HepG2 (cell line): Measurements from ENCODE around the gene RPL37A. TPM values are rescaled to one million over a fixed set of nuclear protein-coding genes. Genes with fewer than 3 reads are reported as not detected.
A peak's percentile ranks its signal among the peaks of the same experiment; 100 is the strongest.

Source experiments
- ARNT2 ChIP-seq: sonication (generic); formaldehyde crosslinking; IDR thresholded peaks from 2 replicates; pipeline ENCODE4 v1.8.0; 2022; ENCODE audit warnings: mild to moderate bottlenecking, low read depth, missing genetic modification reagents, moderate library complexity
- DZIP1 ChIP-seq: sonication (generic); formaldehyde crosslinking; IDR thresholded peaks from 2 replicates; pipeline ENCODE4 v1.5.0; 2020; ENCODE audit warnings: mild to moderate bottlenecking, missing genetic modification reagents
- FLYWCH1 ChIP-seq: sonication (generic); formaldehyde crosslinking; IDR thresholded peaks from 2 replicates; pipeline ENCODE4 v1.8.1; 2023; ENCODE audit warnings: mild to moderate bottlenecking, missing genetic modification reagents
- MIER3 ChIP-seq: IDR thresholded peaks from 2 replicates; pipeline ENCODE4 v1.6.1; 2016; ENCODE audit warnings: missing compliant biosample characterization, borderline replicate concordance
- MTA3 ChIP-seq: sonication (generic); formaldehyde crosslinking; IDR thresholded peaks from 2 replicates; pipeline ENCODE4 v1.4.0; 2020; ENCODE audit warnings: missing genetic modification reagents
- PCBP2 ChIP-seq: fragments of 200-400 bp; formaldehyde crosslinking; optimal IDR thresholded peaks from 2 replicates; pipeline ENCODE3; 2018; ENCODE audit warnings: low read length, low read depth; ENCODE audit not compliant: poor library complexity, severe bottlenecking
- PLRG1 ChIP-seq: fragments of 450-650 bp; conservative IDR thresholded peaks from 2 replicates; pipeline ENCODE4 v1.6.1; 2016
- PRMT3 ChIP-seq: sonication (generic); formaldehyde crosslinking; IDR thresholded peaks from 2 replicates; pipeline ENCODE4 v1.8.1; 2022; ENCODE audit warnings: low read depth, mild to moderate bottlenecking, moderate library complexity, missing genetic modification reagents, borderline replicate concordance
- RBM39 ChIP-seq: fragments of 200-400 bp; formaldehyde crosslinking; IDR thresholded peaks from one replicate; pipeline ENCODE4 v1.6.1; 2018; ENCODE audit warnings: antibody characterized with exemption, mild to moderate bottlenecking, low read depth, low read length; ENCODE audit not compliant: poor library complexity, severe bottlenecking
- RFX3 ChIP-seq: IDR thresholded peaks from 2 replicates; pipeline ENCODE4 v1.6.1; 2016; ENCODE audit warnings: missing biosample characterization, missing genetic modification reagents
- U2AF2 ChIP-seq: fragments of 200-400 bp; formaldehyde crosslinking; IDR thresholded peaks from 2 replicates; pipeline ENCODE4 v1.6.1; 2017; ENCODE audit warnings: low read depth, mild to moderate bottlenecking, low read length
- ZBTB3 ChIP-seq: sonication (generic); formaldehyde crosslinking; IDR thresholded peaks from 2 replicates; pipeline ENCODE4 v1.4.0; 2020; ENCODE audit warnings: low read depth, mild to moderate bottlenecking, moderate library complexity, missing genetic modification reagents, borderline replicate concordance
- ZBTB46 ChIP-seq: sonication (generic); formaldehyde crosslinking; IDR thresholded peaks from 2 replicates; pipeline ENCODE4 v1.4.0; 2020; ENCODE audit warnings: mild to moderate bottlenecking, missing genetic modification reagents, borderline replicate concordance
- ZFP36 ChIP-seq: fragments of 150-350 bp; IDR thresholded peaks from 2 replicates; pipeline ENCODE4 v1.6.1; 2018; ENCODE audit warnings: borderline replicate concordance, low read length, low read depth; ENCODE audit not compliant: partially characterized antibody
- ZNF101 ChIP-seq: sonication (generic); formaldehyde crosslinking; IDR thresholded peaks from 2 replicates; pipeline ENCODE4 v1.4.0; 2020; ENCODE audit warnings: mild to moderate bottlenecking, low read depth, missing genetic modification reagents, borderline replicate concordance
- ZNF282 ChIP-seq: fragments of 450-650 bp; IDR thresholded peaks from 2 replicates; pipeline ENCODE4 v1.6.1; 2018; ENCODE audit not compliant: partially characterized antibody
- ZNF549 ChIP-seq: sonication (generic); formaldehyde crosslinking; IDR thresholded peaks from 2 replicates; pipeline ENCODE4 v1.5.0; 2020; ENCODE audit warnings: missing genetic modification reagents
- ZNF607 ChIP-seq: sonication (generic); formaldehyde crosslinking; IDR thresholded peaks from 2 replicates; pipeline ENCODE4 v1.5.1; 2020; ENCODE audit warnings: missing genetic modification reagents, mild to moderate bottlenecking, borderline replicate concordance
- ZNF616 ChIP-seq: sonication (generic); formaldehyde crosslinking; IDR thresholded peaks from 2 replicates; pipeline ENCODE4 v1.5.0; 2020; ENCODE audit warnings: low read depth, mild to moderate bottlenecking, missing genetic modification reagents
- polyA plus RNA-seq, 8 experiments: library from polyadenylated mRNA; depleted of rRNA in 3 of 8; stranded (reverse) in 7 of 8; unstranded in 1 of 8; fragments of >200 nt; fragmentation: Illumina TruSeq in 4 of 8; extraction: Trizol in 4 of 8; gene quantifications; 2 replicates each; pipeline versions ENCODE4 v1.2.1 to v1.2.3, GENCODE V29; 2011 to 2016; ENCODE audit warnings: low read depth in 4 of 8, missing spikeins in 1 of 8, mixed read lengths in 1 of 8; ENCODE audit not compliant: insufficient read depth in 1 of 8
- total RNA-seq, 5 experiments: library from RNA; depleted of rRNA; stranded (reverse); fragments of >200 nt; fragmentation: Illumina TruSeq; extraction: Trizol; gene quantifications; 2 replicates each; pipeline ENCODE4 v1.2.3, GENCODE V29; 2016; ENCODE audit warnings: low read depth in 1 of 5
- TF ChIP-seq, protein P1 (sequence below): IDR thresholded peaks from 2 replicates; pipeline ENCODE4 v1.6.1; 2016; ENCODE audit warnings: mild to moderate bottlenecking
- TF ChIP-seq, protein P2 (sequence below): sonication (generic); formaldehyde crosslinking; conservative IDR thresholded peaks from 2 replicates; pipeline ENCODE4 v1.4.0; 2020; ENCODE audit warnings: missing genetic modification reagents

Gene RPL37A
- total and polyA plus RNA-seq, 2 of the 13 experiments (the other 11 are each of a cell fraction or from before 2014, with no cell fraction given) = 6,902 to 7,910 TPM

GRCh38 chr2:216498379-216499352, at the start of gene RPL37A (continued):
- TF ChIP-seq, protein P1, sequence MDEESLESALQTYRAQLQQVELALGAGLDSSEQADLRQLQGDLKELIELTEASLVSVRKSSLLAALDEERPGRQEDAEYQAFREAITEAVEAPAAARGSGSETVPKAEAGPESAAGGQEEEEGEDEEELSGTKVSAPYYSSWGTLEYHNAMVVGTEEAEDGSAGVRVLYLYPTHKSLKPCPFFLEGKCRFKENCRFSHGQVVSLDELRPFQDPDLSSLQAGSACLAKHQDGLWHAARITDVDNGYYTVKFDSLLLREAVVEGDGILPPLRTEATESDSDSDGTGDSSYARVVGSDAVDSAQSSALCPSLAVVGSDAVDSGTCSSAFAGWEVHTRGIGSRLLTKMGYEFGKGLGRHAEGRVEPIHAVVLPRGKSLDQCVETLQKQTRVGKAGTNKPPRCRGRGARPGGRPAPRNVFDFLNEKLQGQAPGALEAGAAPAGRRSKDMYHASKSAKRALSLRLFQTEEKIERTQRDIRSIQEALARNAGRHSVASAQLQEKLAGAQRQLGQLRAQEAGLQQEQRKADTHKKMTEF (CRISPR knock-in tag) = peak; percentile 94
- TF ChIP-seq, protein P2, sequence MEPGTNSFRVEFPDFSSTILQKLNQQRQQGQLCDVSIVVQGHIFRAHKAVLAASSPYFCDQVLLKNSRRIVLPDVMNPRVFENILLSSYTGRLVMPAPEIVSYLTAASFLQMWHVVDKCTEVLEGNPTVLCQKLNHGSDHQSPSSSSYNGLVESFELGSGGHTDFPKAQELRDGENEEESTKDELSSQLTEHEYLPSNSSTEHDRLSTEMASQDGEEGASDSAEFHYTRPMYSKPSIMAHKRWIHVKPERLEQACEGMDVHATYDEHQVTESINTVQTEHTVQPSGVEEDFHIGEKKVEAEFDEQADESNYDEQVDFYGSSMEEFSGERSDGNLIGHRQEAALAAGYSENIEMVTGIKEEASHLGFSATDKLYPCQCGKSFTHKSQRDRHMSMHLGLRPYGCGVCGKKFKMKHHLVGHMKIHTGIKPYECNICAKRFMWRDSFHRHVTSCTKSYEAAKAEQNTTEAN (CRISPR knock-in tag) = peak; percentile 74; the same call in 1 of the 2 replicates
- TF ChIP-seq ZBTB46 (CRISPR knock-in tag) (peak; percentile 78; the same call in 1 of the 2 replicates), PCBP2 (no peak), RBM39 (peak; percentile 90), ZNF607 (CRISPR knock-in tag) (peak; percentile 96), DZIP1 (peak; percentile 73; the same call in 1 of the 2 replicates), U2AF2 (peak; percentile 71; the same call in 1 of the 2 replicates), ZNF282 (no peak), ZNF549 (CRISPR knock-in tag) (no peak), ZNF616 (CRISPR knock-in tag) (peak; percentile 87; the same call in 1 of the 2 replicates), ZBTB3 (peak; percentile 93), ARNT2 (CRISPR knock-in tag) (peak; percentile 94), RFX3 (CRISPR knock-in tag) (no peak; the same call in 1 of the 2 replicates), MIER3 (CRISPR knock-in tag) (peak; percentile 95; the same call in 1 of the 2 replicates), ZFP36 (peak; percentile 46), FLYWCH1 (CRISPR knock-in tag) (no peak), MTA3 (CRISPR knock-in tag) (0 out of 2 replicates have a peak, but pooled peaks have one; percentile 22), PRMT3 (no peak), ZNF101 (peak; percentile 93; the same call in 1 of the 2 replicates), PLRG1 (no peak)
